GM18498 (cell line): ENCODE data around the gene CEP85L.

ENCODE experiments used
- ATAC-seq: cut with Tn5 transposase; IDR thresholded peaks from one replicate; pipeline ENCODE4 v1.9.1; 2021; ENCODE audit warnings: mild to moderate bottlenecking, moderate library complexity; ENCODE audit not compliant: unreplicated experiment

The CEP85L gene

GRCh38 chr6:118651282-118652050 is at the start of gene CEP85L:
Gene CEP85L, minus strand, starts transcription at chr6:118651591. Its CDS starts 322 bp downstream, at chr6:118651269.
- peak; percentile 90 for ATAC-seq

GRCh38 chr6:118700531-118700930 is 49.1 kb upstream of the CEP85L start:
- no peak for ATAC-seq

DNA sequence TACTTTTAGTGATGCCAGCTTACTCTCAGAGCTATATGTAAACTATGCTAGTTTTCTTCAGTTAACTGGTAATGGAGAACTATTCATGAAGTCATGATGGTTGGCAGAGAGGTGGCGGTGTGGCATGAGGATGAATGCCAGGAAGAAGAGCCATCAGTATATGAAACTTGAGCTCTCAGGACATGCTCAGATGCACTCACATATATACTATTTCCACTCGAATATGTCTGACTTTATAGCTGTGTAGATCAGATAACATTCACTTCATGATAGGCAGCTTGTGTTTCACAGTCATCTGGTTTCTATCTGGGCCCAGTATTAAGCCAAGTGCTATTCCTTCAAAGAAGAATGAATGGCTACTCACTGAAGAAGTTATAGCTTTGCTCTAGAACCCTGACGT is 46.2 kb upstream of the CEP85L start:
- ATAC-seq = no peak

GRCh38 chr6:118696271-118696670 is 44.9 kb upstream of the CEP85L start:
- ATAC-seq = no peak

DNA sequence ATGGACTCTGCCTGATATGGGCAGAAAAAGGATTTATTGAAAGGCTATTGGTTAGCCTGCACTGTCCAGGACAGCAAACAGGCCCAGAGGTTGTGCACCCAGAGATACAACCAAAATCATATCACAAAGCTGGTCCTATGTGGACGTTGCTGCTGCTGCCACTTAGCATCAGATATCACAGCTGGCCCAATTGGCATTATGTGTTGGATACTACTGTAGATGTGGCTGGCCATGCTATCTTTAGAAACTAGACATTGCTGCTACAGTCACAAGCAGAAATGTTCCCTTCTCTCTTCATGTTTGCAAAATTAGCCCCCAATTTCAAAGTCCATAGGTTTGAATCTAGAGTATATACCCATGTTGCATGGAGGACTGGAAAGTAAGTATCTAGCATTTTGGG is 42.2 kb upstream of the CEP85L start:
- ATAC-seq = no peak

- ATAC-seq = no peak
Observed at GRCh38 chr6:118685823-118686449, 34.5 kb upstream of the CEP85L start.

DNA sequence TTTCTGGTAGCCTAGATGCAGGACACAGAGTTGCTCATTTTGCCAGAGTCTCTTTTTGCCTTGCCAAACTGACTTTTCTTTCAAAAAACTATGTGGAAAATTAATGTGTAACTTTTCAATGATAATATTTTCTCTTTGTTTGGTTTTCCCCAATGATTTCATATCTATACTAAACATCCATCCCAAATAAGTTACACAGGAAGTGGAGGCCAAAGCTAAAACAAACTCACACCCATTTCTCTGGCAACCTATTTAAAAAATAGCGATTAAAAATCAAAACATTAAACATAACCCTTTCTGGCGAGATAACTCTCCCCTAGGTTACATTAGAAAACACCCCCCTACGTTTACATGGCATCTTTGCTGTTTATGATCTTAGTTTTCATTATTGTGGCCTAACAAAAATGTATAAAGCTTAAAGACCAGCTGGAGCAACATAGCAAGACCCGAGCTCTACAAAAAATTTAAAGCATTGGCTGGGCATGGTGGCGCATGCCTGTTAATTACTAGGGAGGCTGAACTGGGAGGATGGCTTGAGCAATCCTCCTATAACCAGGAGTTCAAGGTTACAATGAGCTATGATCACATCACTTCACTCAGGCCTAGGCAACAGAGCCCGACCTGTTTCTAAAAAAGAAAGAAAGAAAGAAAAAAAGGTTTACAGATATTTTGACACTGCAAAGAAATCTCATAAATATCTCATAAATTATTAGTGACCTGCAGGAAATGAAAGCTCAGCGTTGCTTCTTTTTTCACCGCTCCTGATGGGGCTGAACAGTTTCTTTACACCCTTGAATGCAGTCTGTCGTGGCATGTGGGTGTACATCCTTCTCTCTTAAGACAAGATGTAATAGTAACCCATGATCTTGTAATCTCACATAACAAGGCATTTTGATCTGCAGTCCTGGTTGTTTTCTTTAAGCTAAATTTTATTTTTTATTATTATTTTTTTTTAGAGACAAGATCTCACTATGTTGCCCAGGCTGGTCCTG is 32.8 kb upstream of the CEP85L start:
- peak; percentile 56 for ATAC-seq

DNA sequence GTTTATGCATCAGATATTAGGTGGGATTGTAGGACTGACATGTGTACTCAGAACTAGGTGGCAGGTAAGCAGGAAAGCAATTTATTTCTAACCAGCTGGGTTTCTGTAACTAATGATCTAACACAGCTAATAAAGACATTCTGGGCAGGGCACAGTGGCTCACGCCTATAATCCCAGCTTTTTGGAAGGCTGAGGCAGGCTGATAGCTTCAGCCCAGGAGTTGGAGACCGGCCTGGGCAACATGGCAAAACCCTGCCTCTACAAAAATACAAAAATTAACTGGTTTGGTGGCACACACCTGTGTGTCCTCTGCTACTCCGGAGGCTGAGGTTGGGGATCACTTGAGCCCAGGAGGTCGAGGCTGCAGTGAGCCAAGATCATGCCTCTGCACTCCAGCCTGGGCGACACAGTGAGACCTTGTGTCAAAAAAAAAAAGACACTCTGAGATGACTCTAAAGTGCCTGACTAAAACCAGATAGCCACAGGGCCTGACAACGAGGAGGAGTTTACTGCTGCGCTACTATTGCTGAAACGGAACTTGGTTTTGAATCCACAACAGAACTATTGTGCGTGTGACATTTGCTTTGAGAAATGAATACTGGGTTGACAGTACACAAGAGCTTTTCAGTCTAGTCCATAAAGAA is 29.2 kb upstream of the CEP85L start:
- ATAC-seq = no peak

DNA sequence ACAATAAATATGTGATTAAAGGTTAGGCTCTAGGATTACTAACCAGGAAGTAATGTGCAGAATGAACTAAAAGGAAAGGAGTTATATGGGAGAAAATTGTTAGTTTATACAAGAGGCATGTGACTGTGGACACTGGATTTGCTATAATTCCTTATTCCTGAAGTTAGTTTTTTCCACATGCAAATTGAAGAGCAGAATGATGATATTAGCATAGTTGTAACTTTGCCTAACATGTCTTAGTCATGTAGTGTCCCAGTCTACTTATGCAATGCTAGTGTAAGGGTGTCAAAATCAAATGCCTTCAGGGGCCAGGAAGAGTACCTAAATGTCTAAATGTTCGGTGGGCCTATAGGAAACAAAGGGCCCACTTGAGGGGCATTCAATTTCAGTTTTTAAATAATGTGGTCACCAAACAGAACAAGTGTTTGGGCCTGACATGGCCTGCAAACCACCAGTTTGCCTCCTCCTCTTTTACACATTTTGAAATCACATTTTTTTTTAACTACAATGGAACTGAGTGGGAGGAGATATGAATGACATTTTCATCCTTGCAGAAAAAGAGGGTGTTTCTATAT is 28.0 kb upstream of the CEP85L start:
- ATAC-seq = no peak

DNA sequence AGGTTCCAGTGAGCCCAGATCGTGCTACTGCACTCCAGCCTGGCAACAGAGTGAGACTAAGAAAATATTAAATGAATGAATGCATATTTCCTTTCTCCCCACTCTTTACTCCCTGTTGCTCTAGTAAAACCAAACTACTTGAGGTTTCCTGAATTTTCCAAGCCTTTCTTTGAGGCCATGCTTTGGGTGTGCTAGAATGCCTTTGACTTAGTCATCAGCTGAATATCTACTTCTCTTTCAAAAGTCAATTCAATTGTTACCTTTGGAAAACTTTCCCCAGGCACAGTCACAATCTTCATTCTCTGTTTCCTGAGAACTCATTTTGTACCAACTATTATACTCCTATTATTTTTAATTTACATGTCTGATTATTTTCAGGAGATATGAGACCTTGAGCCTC is 27.5 kb upstream of the CEP85L start:
- ATAC-seq = no peak

DNA sequence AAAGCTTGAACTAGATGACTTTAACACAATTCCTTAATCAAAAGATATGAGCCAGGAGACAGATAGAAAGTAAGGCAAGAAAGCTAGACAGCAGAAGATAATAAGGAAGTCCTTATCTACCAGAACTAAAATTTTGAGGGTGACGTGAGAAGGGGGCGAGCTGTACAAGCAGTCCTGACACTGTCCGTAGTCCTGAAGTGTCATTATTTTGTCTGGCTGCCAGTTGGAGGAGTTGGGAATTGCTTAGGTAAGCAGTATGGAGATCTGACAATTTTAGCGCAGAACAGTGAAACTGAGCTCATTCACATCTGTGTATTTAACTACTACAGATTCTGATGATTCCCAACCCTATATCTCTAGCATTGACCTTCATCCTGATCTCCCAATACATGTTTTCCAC is 25.8 kb upstream of the CEP85L start:
- no peak for ATAC-seq

DNA sequence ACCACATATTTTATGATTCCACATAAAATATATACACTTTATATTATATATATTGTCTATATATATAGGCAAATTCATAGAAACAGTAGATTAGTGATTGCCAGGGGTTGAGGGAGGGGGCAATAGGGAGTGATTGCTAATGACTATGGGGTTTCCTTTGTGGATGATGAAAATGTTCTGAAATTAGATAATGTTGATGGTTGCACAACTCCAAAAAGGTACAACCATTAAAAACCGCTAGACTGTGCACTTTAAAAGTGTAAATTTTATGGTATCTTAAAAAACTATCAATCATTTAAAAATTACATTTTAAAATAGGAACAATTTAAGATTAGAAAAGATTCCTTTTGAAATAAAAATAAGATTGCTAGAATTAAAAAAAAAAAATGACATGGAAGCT is 23.8 kb upstream of the CEP85L start:
- ATAC-seq = no peak

GRCh38 chr6:118674772-118675171 is 23.4 kb upstream of the CEP85L start:
- ATAC-seq = no peak

- ATAC-seq = no peak
Observed at GRCh38 chr6:118672678-118673077, 21.3 kb upstream of the CEP85L start.

GRCh38 chr6:118669561-118669960 is 18.2 kb upstream of the CEP85L start:
- no peak for ATAC-seq

DNA sequence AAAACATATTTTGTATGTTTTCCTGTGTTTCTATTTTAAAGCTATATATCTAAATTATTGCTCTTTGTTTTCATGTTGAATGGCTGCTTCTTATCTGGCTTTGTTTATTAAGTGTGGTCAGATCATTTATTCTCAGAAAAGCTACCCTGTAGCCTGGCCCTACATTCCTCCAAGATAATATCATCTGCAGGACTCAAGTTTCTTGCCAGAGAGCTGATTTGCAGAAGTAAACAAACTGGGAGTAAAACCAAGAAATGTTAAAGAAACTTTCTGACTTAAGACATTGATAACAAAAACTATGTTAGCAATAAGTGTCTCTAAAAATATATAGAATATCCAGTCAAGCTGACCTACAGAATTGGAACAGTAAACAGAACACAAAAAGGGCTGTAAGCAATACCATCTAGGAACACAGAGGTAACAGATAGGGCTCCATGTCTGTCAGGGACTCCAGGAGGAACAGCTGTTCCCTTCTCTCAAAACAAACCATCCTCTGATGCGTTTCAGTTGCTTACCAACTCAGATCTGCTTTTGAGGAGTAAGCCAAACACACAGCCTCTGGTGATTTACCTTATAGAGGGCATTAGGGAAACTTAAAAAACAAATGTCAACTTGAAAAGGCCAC is 17.5 kb upstream of the CEP85L start:
- no peak for ATAC-seq

GRCh38 chr6:118667988-118668387 is 16.6 kb upstream of the CEP85L start:
- no peak for ATAC-seq

DNA sequence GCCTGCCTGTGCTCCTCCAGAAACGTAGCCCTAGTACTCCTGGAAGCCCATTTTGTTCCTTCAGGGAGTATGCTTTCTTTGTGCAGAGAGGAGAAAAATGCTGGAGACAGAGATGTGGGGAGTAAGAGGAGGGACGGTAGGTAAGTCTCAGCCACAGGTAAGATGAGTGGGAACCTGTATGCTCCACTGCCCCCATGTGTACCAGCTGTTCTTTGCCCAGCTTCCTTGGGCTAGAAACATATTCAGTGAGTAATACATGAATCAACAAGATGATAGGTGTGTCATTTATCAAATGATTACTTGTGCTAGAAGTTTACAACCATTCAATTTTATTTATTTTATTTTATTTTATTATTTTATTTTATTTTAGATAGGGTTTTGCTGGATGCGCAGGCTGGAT is 13.6 kb upstream of the CEP85L start:
- peak; percentile 48 for ATAC-seq

DNA sequence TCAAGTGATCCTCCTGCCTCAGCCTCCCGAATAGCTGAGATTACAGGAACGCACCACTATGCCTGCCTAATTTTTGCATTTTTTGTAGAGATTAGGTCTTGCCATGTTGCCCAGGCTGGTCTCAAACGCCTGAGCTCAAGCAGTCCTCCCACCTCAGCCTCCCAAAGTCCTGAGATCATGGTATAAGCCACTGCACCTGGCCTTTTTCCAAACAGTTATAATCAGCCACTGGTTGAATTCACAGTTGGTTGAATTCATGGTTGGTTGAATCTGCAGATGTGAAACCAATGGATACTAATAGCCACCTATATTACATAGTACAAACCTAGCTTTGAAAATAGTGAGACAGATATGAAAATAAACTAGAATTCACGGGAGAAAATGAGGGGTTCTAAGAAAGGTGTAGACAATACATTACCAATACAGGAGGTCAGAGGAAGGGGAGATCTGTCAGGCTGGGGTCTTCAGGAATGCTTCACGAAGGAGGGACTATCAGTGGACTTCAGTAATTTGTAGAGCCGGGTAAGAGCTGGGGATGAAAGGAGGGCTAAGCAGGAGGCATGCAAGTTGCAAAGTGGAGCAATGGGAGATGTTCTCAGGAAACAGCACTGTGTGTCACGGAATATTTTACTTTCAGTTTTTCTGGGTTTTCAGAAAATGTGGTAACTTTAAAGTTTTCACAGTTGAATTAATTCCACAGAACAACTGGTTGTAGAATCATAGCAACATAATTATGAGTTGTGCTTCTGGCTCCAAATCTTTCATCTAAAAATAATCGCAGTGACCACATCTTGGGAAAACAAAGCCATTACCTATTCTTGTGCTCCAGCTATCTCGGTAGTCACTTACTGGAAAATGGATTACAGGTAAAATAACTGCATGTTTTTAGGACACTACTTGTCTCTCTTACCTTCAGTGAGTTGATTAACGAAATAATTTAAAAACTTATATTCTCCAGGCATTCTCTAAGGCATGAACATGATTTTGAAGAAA is 12.9 kb upstream of the CEP85L start:
- peak; percentile 49 for ATAC-seq
